HG03196 (cell line): ENCODE data around the gene GTPBP4.
"Not testable (repeated sequence)": the region's sequence is repeated elsewhere in the genome, so short reads cannot be mapped to it uniquely, and the experiment has no call there.

Experiments
- ATAC-seq: cut with Tn5 transposase; IDR thresholded peaks from one replicate; pipeline ENCODE4 v1.9.1; 2021; ENCODE audit not compliant: unreplicated experiment

GTPBP4 gene

GRCh38 chr10:1054684-1055083 lies 66.5 kb downstream of the GTPBP4 start:
- ATAC-seq, result no peak

- ATAC-seq, result peak; percentile 94
These were observed 68.3 kb downstream of the GTPBP4 start, which contains the start of gene WDR37 for GRCh38 chr10:1056326-1057105. Gene WDR37, plus strand, starts transcription at chr10:1056385. Its CDS starts 15,771 bp downstream, at chr10:1072156.

GRCh38 chr10:1057106-1057657 lies 68.9 kb downstream of the GTPBP4 start:
- no peak for ATAC-seq

- ATAC-seq, result no peak
These were observed 69.8 kb downstream of the GTPBP4 start for GRCh38 chr10:1058017-1058416.

- ATAC-seq, result no peak
These were observed 71.7 kb downstream of the GTPBP4 start for GRCh38 chr10:1059902-1060301.

- no peak for ATAC-seq
These were observed 73.9 kb downstream of the GTPBP4 start for GRCh38 chr10:1061930-1062774.

- ATAC-seq, result no peak
These were observed 75.1 kb downstream of the GTPBP4 start for GRCh38 chr10:1063232-1063865.

GRCh38 chr10:1064964-1065247 lies 76.7 kb downstream of the GTPBP4 start:
- no peak for ATAC-seq

- not testable (repeated sequence) for ATAC-seq
These were observed 78.5 kb downstream of the GTPBP4 start for GRCh38 chr10:1066734-1067133.

GRCh38 chr10:1068380-1069361 lies 80.4 kb downstream of the GTPBP4 start:
- no peak for ATAC-seq
